T47D (cell line): Measurements from ENCODE around the gene PPM1B.
"Not testable (repeated sequence)": the region's sequence is repeated elsewhere in the genome, so short reads cannot be mapped to it uniquely, and the experiment has no call there.

ENCODE experiments used
- DNase-seq, 2 experiments: peaks; one replicate each; pipeline versions ENCODE4 v3.0.0 to v3.0.0-alpha.2; 2011 to 2012; ENCODE audit warnings: low read depth in 1 of 2, low spot score in 1 of 2
- JUND ChIP-seq: IDR thresholded peaks from 2 replicates; pipeline ENCODE4 v1.6.1; 2012; ENCODE audit warnings: low read depth
- in situ Hi-C: cut with HindIII; loops from 2 replicates; pipeline ENCODE4 v1.10.0; 2016; ENCODE audit warnings: low sequenced_read_pairs, low pct_unique_long_range_greater_than_20kb

Gene PPM1B

DNA sequence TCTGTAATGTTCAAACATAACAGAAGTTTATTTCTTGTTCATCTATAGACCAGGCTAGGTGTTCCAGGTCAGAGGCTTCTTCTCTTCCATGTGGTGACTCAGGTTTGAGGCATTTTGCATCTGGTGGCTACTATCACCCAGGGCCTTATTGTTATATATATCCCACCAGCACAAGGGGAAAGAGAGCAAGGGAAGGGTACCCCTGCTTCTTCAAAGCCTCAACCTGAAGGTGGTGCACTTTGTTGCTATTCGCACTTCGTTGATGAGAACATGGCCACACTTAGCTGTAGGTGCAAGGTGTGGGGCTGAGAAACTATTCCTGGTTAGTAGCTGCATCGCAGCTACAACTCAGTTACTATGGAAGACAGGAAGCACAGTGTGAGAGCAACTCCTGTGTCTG is 79.2 kb downstream of the PPM1B start:
- DNase-seq, result no peak
- in situ Hi-C loops, result no loop called here
- no peak for TF ChIP-seq JUND

DNA sequence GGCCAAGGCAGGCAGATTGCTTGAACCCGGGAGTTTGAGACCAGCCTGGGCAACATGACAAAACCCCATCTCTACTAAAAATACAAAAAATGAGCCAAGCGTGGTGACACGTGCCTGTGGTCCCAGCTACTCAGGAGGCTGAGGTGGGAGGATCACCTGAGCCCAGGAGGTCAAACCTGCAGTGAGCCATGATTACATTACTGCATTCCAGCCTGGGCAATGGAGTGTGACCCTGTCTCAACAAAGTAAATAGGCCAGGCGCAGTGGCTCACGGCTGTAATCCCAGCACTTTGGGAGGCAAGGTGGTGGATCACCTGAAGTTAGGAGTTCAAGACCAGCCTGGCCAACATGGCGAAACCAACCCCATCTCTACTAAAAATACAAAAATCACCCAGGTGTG is 80.6 kb downstream of the PPM1B start:
- in situ Hi-C loops, DNase-seq: not testable (repeated sequence)

DNA sequence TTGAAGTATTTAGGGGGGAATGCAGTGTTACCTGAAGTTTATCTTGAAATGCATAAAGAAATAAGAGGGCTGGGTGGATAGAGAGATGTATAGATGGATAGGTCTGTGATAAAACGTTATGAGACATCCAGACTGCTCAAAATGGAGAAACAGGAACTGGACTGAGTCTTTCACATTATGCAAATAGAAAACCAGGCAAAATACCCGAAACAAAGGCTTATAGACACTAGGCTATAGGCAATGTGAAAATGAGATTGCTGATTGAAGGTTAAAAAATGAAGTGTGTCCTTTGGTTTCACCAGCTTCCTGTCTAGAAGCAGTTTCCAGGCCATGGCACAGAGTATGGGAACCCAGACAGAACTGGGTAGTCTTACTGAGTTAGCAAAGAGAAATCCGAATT is 81.7 kb downstream of the PPM1B start:
- DNase-seq, result no peak
- TF ChIP-seq JUND, result no peak
- in situ Hi-C loops, result no loop called here

DNA sequence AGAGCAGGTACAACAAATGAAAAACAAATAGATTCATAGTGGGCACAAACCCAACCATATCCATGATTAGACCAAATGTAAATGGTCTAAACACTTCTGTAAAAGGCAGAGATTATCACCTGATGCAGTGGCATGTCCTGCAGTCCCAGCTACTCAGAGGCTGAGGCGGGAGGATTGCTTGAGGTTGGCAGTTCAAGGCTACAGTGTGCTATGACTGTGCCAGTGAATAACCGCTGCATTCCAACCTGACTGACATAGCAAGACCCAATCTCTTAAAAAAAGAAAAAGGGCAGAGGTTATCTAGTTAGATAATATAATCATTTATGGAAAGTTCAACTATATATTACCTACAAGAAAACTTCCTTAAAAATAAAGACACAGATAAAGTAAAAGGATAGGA is 85.3 kb downstream of the PPM1B start:
- DNase-seq, result no peak
- in situ Hi-C loops, result no loop called here
- no peak for TF ChIP-seq JUND

DNA sequence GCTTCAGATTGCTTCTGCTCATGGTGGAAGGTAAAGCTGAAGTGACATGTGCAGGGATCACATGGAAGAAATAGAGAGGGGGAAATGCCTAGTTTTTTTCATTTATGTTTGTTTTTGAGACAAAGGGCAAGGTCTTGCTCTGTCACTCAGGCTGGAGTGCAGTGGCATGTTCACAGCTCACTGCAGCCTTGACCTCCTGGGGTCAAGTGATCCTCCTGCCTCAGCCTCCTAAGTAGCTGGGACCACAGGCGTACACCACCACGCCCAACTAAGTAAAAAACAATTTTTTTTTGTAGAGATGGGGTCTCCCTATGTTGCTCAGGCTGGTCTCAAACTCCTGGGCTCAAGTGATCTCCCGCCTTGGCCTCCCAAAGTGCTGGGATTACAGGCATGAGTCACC is 87.0 kb downstream of the PPM1B start:
- DNase-seq, in situ Hi-C loops: not testable (repeated sequence)

DNA sequence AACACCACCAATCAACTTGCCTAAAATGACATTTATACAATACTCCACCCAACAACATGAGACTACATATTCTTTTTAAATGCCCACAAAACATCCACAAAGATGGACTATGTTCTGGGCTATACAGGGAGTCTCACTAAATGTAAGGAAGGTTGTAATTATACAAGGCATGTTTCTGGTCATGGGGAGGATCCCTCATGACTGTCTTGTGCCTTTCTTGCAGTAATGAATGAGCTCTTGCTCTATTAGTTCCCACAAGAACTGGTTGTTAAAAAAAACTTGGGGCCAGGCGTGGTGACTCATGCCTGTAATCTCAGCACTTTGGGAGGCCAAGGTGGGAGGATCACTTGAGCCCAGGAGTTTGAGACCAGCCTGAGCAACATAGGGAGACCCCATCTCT is 89.1 kb downstream of the PPM1B start:
- DNase-seq, in situ Hi-C loops: not testable (repeated sequence)

DNA sequence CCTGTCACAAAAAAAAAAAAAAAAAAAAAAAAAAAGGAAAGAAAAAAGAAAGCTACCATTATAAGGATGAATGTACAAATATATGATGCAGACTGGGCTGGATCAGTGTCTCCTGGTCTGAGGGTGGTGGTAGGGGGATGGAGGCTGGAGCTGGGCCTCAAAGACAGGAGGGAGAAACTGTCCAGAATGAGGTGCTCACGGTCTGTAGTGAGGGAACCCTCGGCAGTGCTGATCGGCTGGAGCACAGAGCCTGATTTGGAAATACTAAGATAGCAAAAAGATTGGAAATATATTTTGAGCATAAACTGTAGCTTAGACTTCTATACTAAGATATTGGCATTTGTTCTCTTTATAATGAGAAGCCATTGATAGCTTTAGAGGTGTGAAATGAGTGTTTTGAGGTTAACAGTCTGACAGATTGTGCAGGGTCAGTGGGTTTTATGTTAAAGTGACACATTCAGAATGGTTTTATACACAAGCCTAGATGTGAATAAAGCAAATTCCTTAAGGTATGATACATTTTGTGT is 98.7 kb downstream of the PPM1B start:
- DNase-seq, result no peak
- no peak for TF ChIP-seq JUND
- in situ Hi-C loops, result no loop called here

DNA sequence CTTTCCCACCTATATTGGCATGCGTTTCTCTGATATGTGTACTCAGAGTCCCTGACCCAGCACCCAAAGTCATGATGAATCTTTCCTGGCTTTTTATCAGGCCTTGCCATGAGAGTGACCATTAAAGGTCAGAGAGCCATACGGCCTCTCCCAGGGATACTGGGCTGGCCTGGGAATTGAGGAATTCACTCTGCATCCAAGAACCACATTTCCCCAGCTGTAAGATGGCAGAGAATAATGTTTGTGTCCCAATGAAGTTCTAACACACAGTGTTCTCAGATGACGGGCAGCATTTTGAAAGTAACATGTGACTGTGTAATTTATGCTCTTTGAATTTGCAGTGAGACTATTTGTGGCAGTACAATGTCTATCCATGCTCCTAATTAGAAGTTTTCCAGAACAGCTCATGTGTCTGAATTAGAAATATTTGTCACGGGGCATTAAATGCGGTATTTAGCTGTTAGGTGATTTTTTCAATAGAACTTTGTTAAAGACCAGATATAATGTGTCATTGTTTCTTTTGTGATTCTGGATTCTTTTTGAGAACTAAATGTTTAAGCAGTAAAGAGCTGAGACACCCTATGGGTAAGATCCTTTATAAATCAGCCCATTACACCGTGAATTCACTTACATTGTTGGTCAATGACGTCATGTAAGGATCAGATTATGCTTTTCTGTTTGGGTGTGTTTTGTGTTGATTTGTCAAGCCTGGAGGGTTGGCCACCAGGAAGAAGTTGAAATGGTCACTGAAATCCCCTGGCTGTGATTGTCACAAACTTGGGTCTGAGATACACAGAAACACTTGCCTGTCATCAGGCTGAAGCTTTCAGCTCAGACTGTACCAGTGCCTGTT is 99.3 kb downstream of the PPM1B start:
- TF ChIP-seq JUND, result no peak
- in situ Hi-C loops, result no loop called here
- no peak for DNase-seq

DNA sequence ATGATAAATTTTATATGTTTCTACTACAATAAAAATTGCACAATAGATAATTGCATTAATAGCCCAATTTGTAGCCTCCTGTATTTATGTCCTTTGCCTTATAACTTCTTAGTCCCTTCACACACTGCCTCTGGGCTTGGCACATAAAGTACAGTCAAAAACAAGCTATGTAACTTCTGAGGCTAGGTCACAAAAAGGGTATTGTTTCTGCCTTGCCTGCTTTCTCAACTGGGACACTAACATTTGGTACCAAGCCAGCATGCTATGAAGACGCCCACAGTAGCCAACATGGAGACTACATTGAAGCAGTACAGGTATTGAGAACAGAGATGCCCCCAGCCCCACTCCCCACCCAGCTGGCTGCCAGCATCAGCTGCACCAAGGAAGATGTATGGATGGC is 101.2 kb downstream of the PPM1B start:
- TF ChIP-seq JUND, result no peak
- DNase-seq, result peak in 1 of 2 experiments; percentile 50
- in situ Hi-C loops, result no loop called here

DNA sequence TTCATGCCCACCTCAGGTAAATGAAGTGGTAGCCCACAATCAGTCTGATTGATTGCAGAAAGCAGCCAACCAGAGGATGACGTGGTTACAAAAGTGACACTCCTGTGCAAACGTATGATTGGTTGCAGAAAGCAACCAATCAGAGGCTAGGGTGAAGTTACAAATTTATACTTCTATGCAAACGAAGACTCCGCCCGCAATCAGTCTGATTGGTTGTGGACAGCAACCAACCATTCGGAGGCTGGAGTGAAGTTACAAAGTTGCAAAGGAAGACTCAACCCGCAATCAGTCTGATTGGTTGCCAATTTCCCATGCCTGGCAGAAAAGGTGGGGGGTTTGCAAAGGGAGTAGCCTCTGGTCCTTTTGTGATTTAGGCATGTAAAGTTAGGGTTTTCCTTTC is 102.6 kb downstream of the PPM1B start:
- in situ Hi-C loops, result no loop called here
- no peak for DNase-seq
- TF ChIP-seq JUND, result no peak

DNA sequence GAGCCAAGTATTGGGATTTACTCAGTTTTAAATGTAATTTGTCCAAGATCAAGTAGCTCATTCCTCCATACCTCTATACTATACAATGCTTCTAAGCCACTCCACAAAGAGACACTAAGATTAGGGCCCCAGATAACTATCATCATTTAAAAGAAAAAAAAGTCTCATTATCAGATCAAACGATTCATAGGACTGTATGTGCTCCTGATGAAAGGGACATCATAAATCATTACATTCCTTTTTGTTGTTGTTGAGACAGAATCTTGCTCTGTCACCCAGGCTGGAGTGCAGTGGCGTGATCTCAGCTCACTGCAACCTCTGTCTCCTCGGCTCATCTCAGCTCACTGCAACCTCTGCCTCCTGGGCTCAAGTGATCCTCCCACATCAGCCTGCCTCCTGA is 104.4 kb downstream of the PPM1B start:
- TF ChIP-seq JUND, result no peak
- in situ Hi-C loops, result no loop called here
- no peak for DNase-seq

DNA sequence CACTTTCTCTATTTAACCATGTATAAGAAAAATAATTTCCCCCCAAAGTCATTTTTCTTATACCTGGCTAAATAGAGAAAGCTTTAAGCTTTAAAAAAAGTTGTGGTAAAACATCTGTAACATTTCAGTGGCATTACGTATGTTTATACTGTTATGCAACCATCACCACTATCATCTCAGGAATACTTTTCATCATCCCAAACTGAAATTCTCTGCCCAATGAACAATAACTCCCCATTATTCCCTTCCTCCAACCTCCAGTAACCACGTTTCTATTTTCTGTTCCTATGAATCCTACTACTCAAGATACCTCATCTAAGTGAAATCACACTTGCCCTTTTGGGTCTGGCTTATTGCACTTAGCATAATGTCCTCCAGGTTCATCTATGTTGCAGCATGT is 104.9 kb downstream of the PPM1B start:
- TF ChIP-seq JUND, result no peak
- in situ Hi-C loops, result no loop called here
- DNase-seq, result no peak

DNA sequence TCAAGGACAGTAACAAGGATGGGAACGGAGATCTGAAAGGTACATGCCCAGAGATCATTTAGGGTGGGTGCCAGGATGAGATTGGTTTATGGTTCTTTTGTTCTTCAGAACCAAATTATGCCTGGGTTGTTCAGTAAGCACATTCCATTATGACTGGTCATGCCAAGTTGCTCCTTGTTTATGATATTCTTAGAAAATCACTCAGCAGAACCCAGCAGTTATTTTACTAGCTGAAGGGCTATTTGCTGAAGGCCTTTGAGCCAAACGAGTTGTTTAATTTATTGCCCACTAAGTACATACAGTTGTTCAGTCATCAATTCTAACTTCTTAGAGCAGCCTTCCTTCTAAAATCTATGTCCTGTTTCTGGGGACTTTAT is 107.2 kb downstream of the PPM1B start:
- TF ChIP-seq JUND, result no peak
- in situ Hi-C loops, result no loop called here
- no peak for DNase-seq

DNA sequence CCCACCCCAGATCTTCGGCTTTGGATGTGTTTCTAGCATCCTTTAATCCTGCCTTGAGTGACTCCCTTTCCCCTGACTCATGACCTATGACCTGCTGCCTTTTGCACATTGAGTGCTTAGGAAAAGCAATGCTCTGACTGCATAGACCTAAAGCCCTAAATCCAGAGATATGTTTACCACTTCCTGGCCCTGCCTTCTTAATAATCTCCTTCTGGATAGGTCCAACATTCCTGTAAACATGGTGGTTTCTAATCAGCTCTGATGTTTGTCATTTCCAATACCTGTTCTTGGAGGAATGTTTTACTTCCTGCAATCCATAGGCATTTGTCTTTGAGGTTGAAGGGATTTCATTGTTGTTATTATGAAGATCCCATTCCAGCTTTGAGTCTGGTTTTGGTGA is 108.9 kb downstream of the PPM1B start:
- no peak for TF ChIP-seq JUND
- in situ Hi-C loops, result no loop called here
- no peak for DNase-seq
